Measurements from ENCODE around the gene CDKN1B. TPM values are rescaled to one million over a fixed set of nuclear protein-coding genes. Genes with fewer than 3 reads are reported as not detected.
A peak's percentile ranks its signal among the peaks of the same experiment; 100 is the strongest.

Gene CDKN1B
- total RNA-seq, 2 experiments from 2014 or later, result 99.2 to 105 TPM

DNA sequence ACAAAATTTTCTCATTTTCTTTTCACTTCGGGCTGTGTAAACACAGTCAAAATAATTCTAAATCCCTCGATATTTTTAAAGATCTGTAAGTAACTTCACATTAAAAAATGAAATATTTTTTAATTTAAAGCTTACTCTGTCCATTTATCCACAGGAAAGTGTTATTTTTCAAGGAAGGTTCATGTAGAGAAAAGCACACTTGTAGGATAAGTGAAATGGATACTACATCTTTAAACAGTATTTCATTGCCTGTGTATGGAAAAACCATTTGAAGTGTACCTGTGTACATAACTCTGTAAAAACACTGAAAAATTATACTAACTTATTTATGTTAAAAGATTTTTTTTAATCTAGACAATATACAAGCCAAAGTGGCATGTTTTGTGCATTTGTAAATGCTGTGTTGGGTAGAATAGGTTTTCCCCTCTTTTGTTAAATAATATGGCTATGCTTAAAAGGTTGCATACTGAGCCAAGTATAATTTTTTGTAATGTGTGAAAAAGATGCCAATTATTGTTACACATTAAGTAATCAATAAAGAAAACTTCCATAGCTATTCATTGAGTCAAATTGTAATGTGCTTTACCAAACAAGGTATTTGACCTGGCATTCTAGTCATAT, 4.8 kb downstream of the CDKN1B start:
- Mint-ChIP-seq H3K9me3 (ENCODE audit: low read depth) (no peaks in the 10 kb centered on the region), H3K4me3 (peak overlapping the region; percentile 96)

DNA sequence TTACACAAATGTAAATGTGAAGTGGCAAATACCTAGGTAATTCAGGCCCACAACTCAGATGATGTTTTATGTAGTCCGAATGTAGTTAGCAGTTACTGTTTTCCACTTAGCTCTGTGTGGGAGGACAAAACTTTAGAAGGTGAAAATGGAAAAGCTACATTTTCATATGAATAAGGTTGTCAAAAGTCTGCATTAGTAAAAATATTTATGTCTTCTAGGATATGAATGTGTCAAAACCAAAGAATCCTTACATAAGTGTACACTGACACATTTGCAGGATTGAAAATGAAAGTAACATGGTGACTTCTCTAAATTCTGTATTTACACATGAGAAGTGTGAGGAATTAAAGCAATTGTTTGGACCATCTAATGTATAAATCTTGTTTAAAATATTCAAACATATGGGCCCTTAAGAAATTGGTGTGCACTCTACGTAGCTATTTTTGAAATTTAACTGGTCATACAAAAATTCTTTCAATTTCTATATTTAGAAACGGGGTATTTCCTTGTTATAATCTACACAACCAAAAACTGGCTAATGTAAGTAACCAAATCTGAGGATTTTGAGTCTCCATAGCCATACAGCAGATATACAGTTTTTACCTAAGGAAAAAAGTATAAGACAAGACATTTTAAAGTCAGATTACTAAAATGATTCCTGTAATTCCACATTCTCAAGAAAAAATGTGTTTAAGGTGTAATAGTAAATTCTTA, 5.4 kb downstream of the CDKN1B start:
- H3K9me3 Mint-ChIP-seq (ENCODE audit: low read depth), result no peaks in the 10 kb centered on the region
- peak overlapping the region; percentile 100 for H3K27ac Mint-ChIP-seq
- H3K4me3 Mint-ChIP-seq, result peak overlapping the region; percentile 96
- CTCF ChIA-PET, result interaction anchor here (0.6 to 7.8 kb wide), 5 partner anchors 13 to 457 kb away, joined by 3 to 71 read pairs (median 4); partner anchors contain the start of gene BORCS5
- ATAC-seq, result no peak
- peaks cover 23% of the 10 kb centered on the region for H3K4me1 Mint-ChIP-seq
- no peaks in the 10 kb centered on the region for H3K27me3 Mint-ChIP-seq
- no peak for DNase-seq
- peaks cover 80% of the 10 kb centered on the region for H3K36me3 Mint-ChIP-seq

More for the DNA sequence above, 4.8 kb downstream of the CDKN1B start:
- H3K36me3 Mint-ChIP-seq, result peaks cover 80% of the 10 kb centered on the region
- no peak for ATAC-seq
- peaks cover 21% of the 10 kb centered on the region for H3K4me1 Mint-ChIP-seq
- CTCF ChIA-PET, result interaction anchor here (0.6 to 7.8 kb wide), 5 partner anchors 14 to 457 kb away, joined by 3 to 71 read pairs (median 4); partner anchors contain the start of gene BORCS5
- H3K27ac Mint-ChIP-seq, result peak overlapping the region; percentile 100
- no peak for DNase-seq
- H3K27me3 Mint-ChIP-seq, result no peaks in the 10 kb centered on the region

DNA sequence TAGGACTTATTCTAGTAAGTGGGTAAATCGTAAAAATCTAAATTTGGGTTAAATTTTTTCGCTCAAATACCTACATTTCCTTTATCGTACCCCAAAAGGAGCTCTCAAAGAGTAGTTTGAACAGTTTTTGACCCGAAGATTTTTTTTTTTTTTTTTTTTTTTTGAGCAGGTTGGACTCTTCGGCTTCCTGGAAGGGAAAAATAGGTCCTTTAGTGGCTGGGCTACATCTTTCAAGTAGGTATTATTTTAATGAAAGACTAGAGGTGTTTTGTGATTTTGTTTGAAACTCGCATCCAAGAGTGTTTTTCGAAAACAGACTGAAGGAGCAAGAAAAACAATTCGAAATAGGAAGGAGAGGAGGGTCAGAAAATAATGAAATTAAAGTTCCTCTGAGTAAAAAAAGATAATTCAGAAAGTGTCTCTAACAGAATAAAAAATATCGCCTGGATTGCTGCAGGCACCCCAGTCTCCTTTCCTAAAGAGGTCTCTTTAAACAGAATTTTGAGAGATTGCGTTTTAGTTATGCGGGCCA, 6.0 kb downstream of the CDKN1B start:
- Mint-ChIP-seq H3K4me1 (peaks cover 28% of the 10 kb centered on the region), H3K4me3 (peak overlapping the region; percentile 96), H3K36me3 (peaks cover 79% of the 10 kb centered on the region), H3K9me3 (ENCODE audit: low read depth) (no peaks in the 10 kb centered on the region), H3K27ac (peak overlapping the region; percentile 100), H3K27me3 (no peaks in the 10 kb centered on the region)
- no peak for DNase-seq
- CTCF ChIA-PET, result interaction anchor here (1.9 to 7.8 kb wide), 3 partner anchors 13 to 366 kb away, joined by 4 to 71 read pairs (median 8); partner anchors contain the start of gene BORCS5
- ATAC-seq, result no peak

DNA sequence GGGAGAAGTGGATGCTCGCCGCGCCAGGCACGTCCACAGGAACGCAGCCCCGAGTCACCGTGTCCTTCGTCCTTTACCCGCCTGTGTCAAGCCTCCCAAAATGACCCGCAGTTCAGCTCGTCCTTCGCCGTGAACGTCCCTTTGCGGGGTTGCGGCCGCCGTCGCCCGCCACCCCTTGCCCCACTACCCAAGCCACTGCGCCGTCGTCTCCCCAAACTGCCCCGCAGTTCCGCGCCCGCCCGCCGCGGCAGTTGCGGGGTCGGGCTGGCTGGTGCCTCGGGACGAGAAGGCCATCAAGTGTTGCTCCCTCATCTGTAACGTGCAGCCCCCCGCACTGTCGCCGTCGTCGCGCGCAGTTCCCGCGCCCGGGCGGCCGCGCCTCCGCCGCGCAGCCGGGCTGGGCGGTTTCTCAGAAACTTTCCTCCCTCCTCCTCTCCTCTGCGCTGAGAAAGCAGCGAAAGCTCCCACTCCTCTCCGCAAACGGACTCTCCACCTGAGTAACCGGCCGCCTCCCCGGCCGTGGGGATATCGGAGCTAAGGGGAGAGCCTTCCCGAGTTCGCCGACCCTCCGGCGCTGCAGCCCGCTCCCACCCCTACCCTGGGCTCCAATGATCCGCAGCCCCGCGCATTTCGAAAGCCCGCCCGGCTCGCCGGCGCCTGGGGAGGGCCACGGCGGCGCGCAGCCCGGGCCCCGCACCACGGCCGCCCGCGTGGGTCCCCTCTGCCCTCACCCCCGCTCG, 6.7 kb downstream of the CDKN1B start:
- H3K4me1 Mint-ChIP-seq, result peaks cover 34% of the 10 kb centered on the region

DNA sequence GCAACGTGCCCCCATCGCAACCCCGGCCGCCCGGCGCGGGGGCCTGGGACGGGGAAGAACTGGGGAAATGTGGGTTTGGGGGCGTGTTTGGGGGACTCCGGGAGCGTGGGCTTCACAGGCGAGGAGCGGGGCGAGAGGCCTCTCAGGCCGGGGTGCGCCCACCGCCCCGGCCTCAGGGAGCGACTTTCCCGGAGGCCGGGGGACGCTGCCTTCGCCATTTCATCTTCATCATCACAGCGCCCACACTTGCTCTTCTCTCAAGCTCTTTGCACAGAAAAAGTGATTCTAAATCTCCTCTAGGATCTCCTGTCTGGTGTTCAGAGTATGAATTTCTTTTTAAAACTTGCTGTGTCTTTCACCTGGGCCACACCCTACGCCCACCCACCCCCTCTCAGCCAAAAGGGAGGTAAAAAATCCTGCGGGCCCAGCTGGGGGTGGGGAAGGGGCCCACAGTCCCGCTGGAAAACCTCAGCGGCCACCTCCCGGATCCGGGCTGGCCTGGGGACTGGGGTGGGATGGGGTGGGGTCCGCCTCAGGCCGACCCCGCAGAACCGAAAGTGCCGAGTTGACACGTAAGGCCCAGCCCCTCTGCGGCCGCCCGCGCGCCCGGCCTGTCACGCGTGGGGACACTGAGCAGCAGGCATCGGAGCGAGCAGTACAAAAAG, 7.4 kb downstream of the CDKN1B start:
- no peaks in the 10 kb centered on the region for H3K27me3 Mint-ChIP-seq
- CTCF ChIA-PET, result interaction anchor here (0.9 to 7.8 kb wide), 3 partner anchors 9 to 27 kb away, joined by 4 to 71 read pairs (median 29); partner anchors contain the start of gene CDKN1B
- peak overlapping the region; percentile 96 for H3K4me3 Mint-ChIP-seq
- no peaks in the 10 kb centered on the region for H3K9me3 Mint-ChIP-seq (ENCODE audit: low read depth)
- peaks cover 75% of the 10 kb centered on the region for H3K36me3 Mint-ChIP-seq
- H3K4me1 Mint-ChIP-seq, result peaks cover 34% of the 10 kb centered on the region
- ATAC-seq, result no peak
- no peak for DNase-seq
- H3K27ac Mint-ChIP-seq, result peak overlapping the region; percentile 96

More for the DNA sequence above, 6.7 kb downstream of the CDKN1B start:
- peak; percentile 67 for DNase-seq
- H3K36me3 Mint-ChIP-seq, result peaks cover 79% of the 10 kb centered on the region
- no peaks in the 10 kb centered on the region for H3K27me3 Mint-ChIP-seq
- ATAC-seq, result peak; percentile 7
- CTCF ChIA-PET, result interaction anchor here (0.9 to 7.8 kb wide), 3 partner anchors 8 to 26 kb away, joined by 4 to 71 read pairs (median 29); partner anchors contain the start of gene CDKN1B
- H3K4me3 Mint-ChIP-seq, result peak overlapping the region; percentile 96
- H3K9me3 Mint-ChIP-seq (ENCODE audit: low read depth), result no peaks in the 10 kb centered on the region
- peak overlapping the region; percentile 100 for H3K27ac Mint-ChIP-seq

DNA sequence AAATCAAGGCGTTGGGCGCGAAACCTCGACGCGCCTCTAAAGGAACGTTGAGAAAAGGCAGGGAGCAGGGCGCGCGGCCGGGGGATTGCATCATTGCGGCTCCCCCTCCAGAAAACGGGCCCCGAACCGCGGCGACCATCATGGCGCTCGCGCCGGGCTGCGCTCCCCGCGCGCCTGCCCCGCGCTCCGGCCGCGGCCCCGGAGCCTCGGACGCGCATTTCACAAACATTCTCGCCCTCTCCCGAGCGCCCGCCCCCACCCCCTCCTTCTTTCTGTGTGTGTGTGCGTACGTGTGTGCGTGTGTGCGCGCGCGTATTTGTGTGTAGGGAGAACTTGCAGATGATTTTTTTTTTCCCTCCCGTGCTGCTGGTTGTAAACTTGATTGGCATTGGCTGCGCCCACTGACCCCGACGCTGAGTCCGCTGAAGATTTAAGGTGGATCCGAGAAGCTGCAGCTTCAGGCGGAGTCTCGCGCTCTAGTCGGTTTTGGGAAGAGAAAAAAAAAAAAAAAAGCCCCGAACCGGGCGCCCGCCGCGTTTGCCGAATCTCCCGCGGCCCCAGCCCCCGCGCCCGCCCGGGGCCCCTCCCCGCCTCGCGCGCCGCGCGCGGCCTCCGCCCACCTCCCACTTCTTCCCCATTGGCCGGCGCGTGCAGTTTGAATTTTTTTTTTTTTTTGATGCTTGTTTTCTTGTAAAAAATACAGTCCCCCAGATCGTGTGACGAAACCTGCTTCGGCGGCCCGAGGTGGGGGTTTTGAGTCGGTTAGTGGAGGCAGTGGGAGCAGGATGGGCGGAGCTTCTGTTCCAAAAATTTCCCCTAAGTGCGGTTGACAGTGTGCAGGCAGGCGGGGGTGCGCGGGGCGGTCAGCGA, 8.2 kb downstream of the CDKN1B start:
- ATAC-seq, result peak; percentile 65
- DNase-seq, result peak; percentile 98
- no peaks in the 10 kb centered on the region for H3K27me3 Mint-ChIP-seq
- peak overlapping the region; percentile 96 for H3K27ac Mint-ChIP-seq
- CTCF ChIA-PET, result interaction anchor here (0.7 to 7.8 kb wide), 3 partner anchors 10 to 341 kb away, joined by 3 to 71 read pairs (median 29); partner anchors contain the start of gene CDKN1B
- H3K4me1 Mint-ChIP-seq, result peaks cover 39% of the 10 kb centered on the region
- H3K36me3 Mint-ChIP-seq, result peaks cover 73% of the 10 kb centered on the region
- no peaks in the 10 kb centered on the region for H3K9me3 Mint-ChIP-seq (ENCODE audit: low read depth)
- peak overlapping the region; percentile 96 for H3K4me3 Mint-ChIP-seq

DNA sequence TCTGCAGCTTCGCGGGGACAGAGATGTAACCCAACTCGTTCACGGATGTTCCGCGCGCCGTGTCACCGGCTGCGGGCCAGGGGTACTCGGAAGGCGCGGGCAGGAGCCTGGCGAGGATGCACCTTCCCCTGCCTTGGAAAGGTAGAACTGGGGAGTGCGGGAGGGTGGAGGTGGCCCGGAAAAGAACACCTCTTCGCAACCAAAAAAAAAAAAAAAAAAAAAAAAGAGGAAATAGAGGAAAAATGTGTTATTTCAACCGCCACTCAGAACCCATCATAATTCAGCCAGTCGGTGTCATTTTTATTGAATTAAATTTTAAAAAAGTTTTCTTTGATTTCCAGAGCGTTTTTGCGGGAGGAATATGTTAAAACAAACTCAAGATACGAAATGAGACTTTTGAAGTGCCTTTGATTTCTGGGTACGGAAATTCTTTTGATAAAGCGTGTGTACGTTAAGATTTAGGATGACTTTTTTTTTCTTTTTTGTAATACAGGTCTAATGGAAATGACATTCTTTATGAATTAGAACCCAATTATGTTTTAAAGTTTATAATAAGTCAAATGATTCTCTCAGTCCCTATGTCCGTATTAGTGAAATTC, 8.9 kb downstream of the CDKN1B start:
- Mint-ChIP-seq H3K27ac (peak overlapping the region; percentile 96), H3K9me3 (ENCODE audit: low read depth) (no peaks in the 10 kb centered on the region), H3K4me1 (peaks cover 36% of the 10 kb centered on the region), H3K36me3 (peaks cover 68% of the 10 kb centered on the region), H3K27me3 (no peaks in the 10 kb centered on the region), H3K4me3 (peak overlapping the region; percentile 96)
- CTCF ChIA-PET, result interaction anchor here (0.7 to 7.8 kb wide), 5 partner anchors 10 to 369 kb away, joined by 3 to 71 read pairs (median 6); partner anchors contain the start of genes BORCS5 and CDKN1B
- ATAC-seq (no peak), DNase-seq (no peak)

DNA sequence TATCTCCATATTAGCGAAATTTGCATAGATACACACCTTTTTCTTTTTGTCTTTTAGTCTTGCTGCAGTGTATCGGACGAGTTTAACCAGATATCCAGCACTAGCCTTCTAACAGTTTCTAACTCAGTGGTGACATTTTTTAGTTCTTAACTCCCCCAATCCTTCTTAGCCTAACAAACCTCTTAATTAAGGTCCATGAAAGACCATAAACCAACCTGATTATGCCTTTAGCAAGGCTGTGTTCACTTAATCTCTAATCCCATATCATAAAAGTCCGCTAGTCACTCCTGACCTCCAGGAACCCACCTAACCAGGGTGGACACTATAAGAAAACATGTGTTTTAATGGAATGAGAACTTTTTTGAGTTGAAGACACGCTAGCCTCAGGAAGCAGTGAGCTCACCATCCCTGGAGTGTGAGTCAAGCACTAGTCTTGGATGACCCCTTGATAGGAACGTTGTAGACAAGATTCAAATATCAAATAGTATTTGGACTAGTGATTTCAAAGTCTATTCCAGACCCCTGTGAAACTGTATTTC, 9.5 kb downstream of the CDKN1B start:
- H3K27ac Mint-ChIP-seq, result peak overlapping the region; percentile 96
- DNase-seq (no peak), ATAC-seq (no peak)
- CTCF ChIA-PET, result interaction anchor here (0.6 to 7.8 kb wide), 5 partner anchors 9 to 369 kb away, joined by 3 to 71 read pairs (median 5); partner anchors contain the start of gene BORCS5
- H3K4me1 Mint-ChIP-seq, result peaks cover 33% of the 10 kb centered on the region
- H3K27me3 Mint-ChIP-seq, result no peaks in the 10 kb centered on the region
- H3K9me3 Mint-ChIP-seq (ENCODE audit: low read depth), result no peaks in the 10 kb centered on the region
- H3K4me3 Mint-ChIP-seq, result peak overlapping the region; percentile 96
- H3K36me3 Mint-ChIP-seq, result peaks cover 66% of the 10 kb centered on the region

DNA sequence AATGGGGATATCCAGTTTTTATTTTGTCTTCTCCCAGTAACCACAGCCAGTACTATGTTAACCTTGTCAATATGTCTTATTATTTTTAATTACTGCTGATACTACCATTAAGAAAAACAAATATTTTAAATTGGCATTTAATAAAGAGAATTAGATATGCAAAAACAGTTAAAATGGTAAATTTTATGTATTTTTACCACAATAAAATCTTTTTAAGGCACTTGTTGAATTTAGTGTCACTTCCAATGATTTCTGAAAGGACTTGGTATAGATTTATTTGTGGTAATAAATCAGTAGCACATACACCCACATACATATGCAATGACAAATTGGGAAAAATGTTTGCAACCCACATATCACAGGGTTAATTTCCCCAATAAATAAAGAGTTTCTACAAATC, 14.0 kb downstream of the CDKN1B start:
- CTCF ChIA-PET, result interaction anchor here (0.6 kb wide), 1 partner anchor 354 kb away, joined by 3 read pairs; no protein-coding TSS in a partner anchor
- Mint-ChIP-seq H3K27me3 (no peaks in the 10 kb centered on the region), H3K27ac (no peak overlapping the region), H3K36me3 (peaks cover 50% of the 10 kb centered on the region), H3K4me1 (peaks cover 64% of the 10 kb centered on the region), H3K9me3 (ENCODE audit: low read depth) (no peaks in the 10 kb centered on the region), H3K4me3 (no peak overlapping the region)
- DNase-seq (no peak), ATAC-seq (no peak)

DNA sequence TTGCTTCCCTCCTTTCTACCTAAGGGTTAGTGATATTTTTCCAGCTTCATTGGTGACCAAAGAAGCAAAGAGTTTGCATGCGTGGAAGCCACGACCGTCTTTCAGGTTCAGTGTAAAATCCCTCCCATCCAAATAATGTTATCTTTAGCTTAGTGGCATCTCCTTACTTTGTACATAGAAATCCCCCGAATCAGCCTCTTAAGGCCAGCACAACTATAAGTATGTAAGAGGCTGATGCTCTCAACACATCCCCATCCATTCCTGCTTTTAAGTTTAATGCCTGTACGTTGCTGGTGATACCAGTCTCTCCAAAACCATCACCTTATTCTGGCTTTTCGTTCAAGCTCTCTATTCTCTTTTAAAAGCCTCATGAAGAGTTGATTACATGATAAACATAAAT, 14.6 kb downstream of the CDKN1B start:
- Mint-ChIP-seq H3K27ac (peak overlapping the region; percentile 42), H3K9me3 (ENCODE audit: low read depth) (no peaks in the 10 kb centered on the region), H3K4me3 (no peak overlapping the region), H3K36me3 (peaks cover 45% of the 10 kb centered on the region), H3K4me1 (peaks cover 69% of the 10 kb centered on the region), H3K27me3 (no peaks in the 10 kb centered on the region)
- CTCF ChIA-PET, result interaction anchor here (0.6 to 0.7 kb wide), 2 partner anchors 15 to 355 kb away, joined by 3 to 4 read pairs; partner anchors contain the start of gene CDKN1B
- ATAC-seq (no peak), DNase-seq (no peak)

DNA sequence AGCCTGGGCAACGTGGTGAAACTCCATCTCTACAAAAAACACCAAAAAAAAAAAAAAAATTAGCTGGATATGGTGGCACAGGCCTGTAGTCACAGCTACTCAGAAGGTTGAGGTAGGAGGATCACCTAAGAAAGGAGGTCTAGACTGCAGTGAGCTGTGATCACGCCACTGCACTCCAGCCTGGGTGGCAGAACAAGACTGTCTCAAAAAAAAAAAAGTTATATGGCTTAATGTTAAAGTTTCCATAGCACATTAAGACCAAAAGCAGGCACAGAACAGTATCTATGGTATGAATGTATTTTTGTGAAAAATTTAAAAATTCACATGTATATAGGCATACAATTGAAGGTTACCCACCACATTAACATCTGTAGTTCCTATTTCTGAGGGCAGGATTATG, 15.9 kb downstream of the CDKN1B start:
- ATAC-seq (no peak), DNase-seq (no peak)
- Mint-ChIP-seq H3K36me3 (peaks cover 37% of the 10 kb centered on the region), H3K4me3 (no peak overlapping the region), H3K4me1 (peaks cover 72% of the 10 kb centered on the region), H3K27me3 (no peaks in the 10 kb centered on the region), H3K9me3 (ENCODE audit: low read depth) (no peaks in the 10 kb centered on the region), H3K27ac (peak overlapping the region; percentile 47)
- CTCF ChIA-PET, result no interaction called here

Data from activated CD8-positive, alpha-beta memory T cell treated with anti-CD3 and anti-CD28 coated beads, Interleukin-2, amount 10 ng/mL, durations not matched to agents 7 days and 5 days (primary cell).